Adipocyte (in vitro differentiated cells): ENCODE data around the gene LPIN1.

Experiments used
- DNase-seq: peaks from one replicate; pipeline ENCODE4 v3.0.0-alpha.2; 2015; ENCODE audit warnings: low read depth
- H3K27me3 ChIP-seq: replicated peaks from 2 replicates; pipeline ENCODE4 v1.7.0; 2013; ENCODE audit warnings: mild to moderate bottlenecking, low read length, moderate library complexity; ENCODE audit not compliant: control insufficient read depth, insufficient read depth
- H3K36me3 ChIP-seq: 2 replicates; pipeline ENCODE4 v1.7.0; 2013; ENCODE audit warnings: low read length, mild to moderate bottlenecking, moderate library complexity; ENCODE audit not compliant: control insufficient read depth, insufficient read depth, severe bottlenecking
- H3K4me1 ChIP-seq: 2 replicates; pipeline ENCODE4 v1.7.0; 2013; ENCODE audit warnings: mild to moderate bottlenecking, low read length, moderate library complexity; ENCODE audit not compliant: control insufficient read depth, insufficient read depth
- H3K4me3 ChIP-seq: 2 replicates; pipeline ENCODE4 v1.7.0; 2013; ENCODE audit warnings: mild to moderate bottlenecking, low read length, moderate library complexity
- H3K9ac ChIP-seq: 2 replicates; pipeline ENCODE4 v1.7.0; 2013; ENCODE audit warnings: mild to moderate bottlenecking, low read length, moderate library complexity
- H3K9me3 ChIP-seq: 2 replicates; pipeline ENCODE4 v1.7.0; 2013; ENCODE audit warnings: mild to moderate bottlenecking, low read length, moderate library complexity; ENCODE audit not compliant: control insufficient read depth

Gene LPIN1

DNA sequence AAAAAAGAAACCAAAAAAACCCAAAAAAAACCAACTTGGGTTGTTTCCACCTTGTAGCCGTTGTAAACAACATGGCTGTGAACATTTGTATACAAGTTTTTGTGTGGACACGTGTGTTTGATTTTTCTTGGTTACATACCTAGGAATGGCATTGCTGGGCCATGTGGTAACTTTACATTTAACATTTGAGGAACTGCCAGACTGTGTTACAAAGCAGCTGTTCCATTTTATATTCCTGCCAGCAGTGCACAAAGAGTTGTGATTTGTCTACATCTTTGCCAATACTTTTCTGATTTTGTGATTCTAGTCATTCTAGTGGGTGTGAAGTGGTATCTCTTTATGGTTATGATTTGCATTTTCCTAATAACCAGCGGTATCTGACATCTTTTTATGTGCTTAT lies 22.5 kb downstream of the LPIN1 start:
- H3K4me3 ChIP-seq, result no peak overlapping the region
- no peak overlapping the region for H3K9ac ChIP-seq
- no peaks in the 10 kb centered on the region for H3K27me3 ChIP-seq
- DNase-seq, result peak; percentile 45
- H3K4me1 ChIP-seq, result peaks cover 20% of the 10 kb centered on the region
- H3K36me3 ChIP-seq, result peaks cover 94% of the 10 kb centered on the region
- no peaks in the 10 kb centered on the region for H3K9me3 ChIP-seq

DNA sequence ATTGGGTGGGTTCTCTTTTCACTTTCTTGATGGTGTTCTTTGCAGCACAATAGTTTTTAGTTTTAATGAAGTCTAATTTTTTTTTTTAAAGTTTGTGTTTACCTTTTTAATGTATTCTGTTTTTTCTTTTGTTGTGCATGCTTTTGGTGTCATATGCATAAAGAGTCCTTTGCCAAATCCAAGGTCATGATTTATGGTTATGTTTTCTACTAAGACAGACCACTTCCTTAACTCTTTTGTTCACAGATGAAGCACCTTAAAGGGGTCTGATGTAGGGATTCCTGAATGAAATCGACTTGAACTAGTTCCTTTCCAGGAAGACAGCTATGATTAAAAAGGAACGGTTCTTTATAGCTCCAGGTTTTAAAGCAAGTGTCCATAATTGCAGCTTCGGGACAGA lies 23.1 kb downstream of the LPIN1 start:
- Histone ChIP-seq H3K9ac (no peak overlapping the region), H3K4me1 (peaks cover 20% of the 10 kb centered on the region), H3K9me3 (no peaks in the 10 kb centered on the region), H3K36me3 (peaks cover 99% of the 10 kb centered on the region), H3K4me3 (no peak overlapping the region), H3K27me3 (no peaks in the 10 kb centered on the region)
- no peak for DNase-seq

DNA sequence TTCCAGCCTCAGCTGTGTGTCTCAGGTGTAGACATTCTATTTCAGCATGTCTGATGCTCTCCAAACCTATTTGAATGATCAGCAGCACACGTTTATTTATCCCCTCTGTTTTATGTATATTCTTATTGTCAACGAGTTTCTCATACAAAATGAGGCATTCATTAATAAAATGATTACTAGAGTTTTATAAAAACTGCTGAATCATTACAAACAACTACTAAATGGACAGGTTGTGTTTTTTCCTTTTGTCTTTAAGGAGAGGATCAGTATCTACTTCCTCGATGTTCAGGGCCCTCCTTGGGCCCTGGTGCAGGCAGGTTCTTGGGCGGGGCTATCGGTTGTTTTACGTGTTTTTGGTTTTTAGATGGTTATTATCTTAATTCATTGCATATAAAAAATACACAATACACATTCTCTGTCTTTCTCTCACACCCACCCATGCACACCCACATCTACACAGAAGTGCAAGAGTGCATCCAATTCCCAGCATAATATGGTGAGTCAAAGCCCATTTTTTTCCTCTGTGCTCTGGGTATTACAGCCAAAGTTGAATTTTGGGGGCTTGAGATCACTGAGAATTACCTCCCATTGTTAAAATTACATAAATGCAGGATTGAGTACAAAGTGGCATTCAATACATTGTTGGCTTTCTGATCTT lies 24.2 kb downstream of the LPIN1 start:
- no peak for DNase-seq
- Histone ChIP-seq H3K27me3 (no peaks in the 10 kb centered on the region), H3K4me1 (peaks cover 27% of the 10 kb centered on the region), H3K36me3 (peaks cover 100% of the 10 kb centered on the region), H3K9ac (no peak overlapping the region), H3K4me3 (no peak overlapping the region), H3K9me3 (no peaks in the 10 kb centered on the region)

DNA sequence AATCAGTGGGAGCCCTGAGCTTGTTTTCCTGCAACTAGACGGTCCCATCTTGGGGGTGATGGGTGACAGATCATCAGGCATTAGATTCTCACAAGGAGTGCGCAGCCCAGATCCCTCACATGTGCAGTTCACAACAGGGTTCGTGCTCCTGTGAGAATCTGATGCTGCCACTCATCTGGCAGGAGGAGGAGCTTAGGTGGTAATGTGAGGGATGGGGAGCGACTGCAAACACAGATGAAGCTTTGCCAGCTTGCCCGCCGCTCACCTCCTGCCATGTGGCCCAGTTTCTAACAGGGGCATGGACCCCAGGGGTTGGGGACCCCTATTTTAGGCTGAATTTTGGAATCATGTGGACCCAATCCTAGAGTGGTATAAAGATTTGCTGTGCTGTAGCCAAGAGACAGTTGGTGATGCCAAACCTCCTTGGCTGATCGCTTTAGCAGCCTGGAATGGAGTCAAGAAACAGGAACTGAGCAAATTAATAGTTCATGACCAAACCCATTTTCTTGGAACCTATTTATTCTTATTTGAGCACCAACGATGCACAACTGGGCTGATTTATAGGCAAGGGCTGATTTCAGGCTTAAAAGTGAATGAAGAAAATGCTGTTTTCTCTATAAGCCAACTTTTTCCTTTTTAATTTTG lies 25.7 kb downstream of the LPIN1 start:
- Histone ChIP-seq H3K27me3 (no peaks in the 10 kb centered on the region), H3K36me3 (peaks cover 98% of the 10 kb centered on the region), H3K4me3 (no peak overlapping the region), H3K9me3 (no peaks in the 10 kb centered on the region), H3K9ac (no peak overlapping the region), H3K4me1 (peaks cover 27% of the 10 kb centered on the region)
- DNase-seq, result no peak

DNA sequence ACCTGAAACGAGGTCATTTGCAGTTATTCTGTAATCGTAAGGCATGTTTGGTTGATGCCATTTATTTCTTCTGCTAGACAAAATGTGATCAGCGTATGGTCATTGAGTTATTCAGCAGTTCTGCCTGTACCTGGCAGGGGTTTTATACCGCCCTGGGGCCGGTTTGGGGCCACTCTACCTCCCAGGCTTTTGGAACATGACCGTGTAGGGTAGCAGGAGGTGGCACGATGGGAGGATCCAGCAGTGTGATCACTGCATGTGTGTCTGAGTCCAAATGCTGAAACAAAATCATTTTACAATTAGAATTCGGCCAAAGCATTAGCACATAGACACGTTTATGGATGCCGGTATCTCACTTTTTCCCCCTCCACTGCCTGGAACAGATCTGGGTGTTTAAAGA lies 26.7 kb downstream of the LPIN1 start:
- no peaks in the 10 kb centered on the region for H3K9me3 ChIP-seq
- peaks cover 27% of the 10 kb centered on the region for H3K4me1 ChIP-seq
- no peak overlapping the region for H3K9ac ChIP-seq
- H3K4me3 ChIP-seq, result no peak overlapping the region
- H3K36me3 ChIP-seq, result peaks cover 98% of the 10 kb centered on the region
- H3K27me3 ChIP-seq, result no peaks in the 10 kb centered on the region
- DNase-seq, result no peak

DNA sequence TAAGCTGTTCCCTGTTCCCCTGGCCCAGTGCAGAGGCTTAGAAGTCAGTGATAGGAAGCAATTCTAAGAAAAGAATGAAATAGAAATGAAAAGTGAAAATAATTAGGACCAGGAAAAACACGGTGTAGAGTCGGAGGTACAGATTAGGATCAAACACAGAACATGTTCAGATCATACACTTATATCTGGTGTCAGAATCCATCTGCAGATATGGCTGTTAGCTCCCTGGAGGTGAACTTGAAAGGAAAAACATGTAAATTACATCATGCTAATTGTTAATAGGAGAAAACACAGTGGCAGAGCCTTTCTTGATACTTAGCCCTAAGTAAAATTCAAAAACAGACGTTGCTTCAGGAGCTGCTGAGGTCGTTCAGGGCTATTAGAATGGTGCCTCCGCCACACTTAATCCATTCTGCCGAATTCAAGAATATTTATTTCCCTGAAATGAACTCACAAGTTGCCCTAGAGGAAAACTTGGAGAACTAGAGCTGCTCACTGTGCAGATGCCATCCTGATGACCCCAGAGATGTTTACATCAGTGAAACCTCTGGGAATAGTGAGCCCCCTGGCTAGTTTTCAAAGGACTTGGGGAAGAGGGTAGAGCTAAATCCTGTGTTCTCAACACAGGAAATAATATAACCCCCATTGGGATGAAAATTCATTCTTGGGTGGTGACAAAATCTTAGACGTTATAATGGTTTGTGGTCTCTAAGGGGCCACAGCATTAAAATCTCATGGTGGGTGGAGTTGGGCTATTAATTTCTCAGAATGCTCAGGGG lies 27.5 kb downstream of the LPIN1 start:
- H3K9ac ChIP-seq, result no peak overlapping the region
- peaks cover 33% of the 10 kb centered on the region for H3K4me1 ChIP-seq
- H3K9me3 ChIP-seq, result no peaks in the 10 kb centered on the region
- H3K27me3 ChIP-seq, result no peaks in the 10 kb centered on the region
- no peak for DNase-seq
- H3K4me3 ChIP-seq, result no peak overlapping the region
- H3K36me3 ChIP-seq, result peaks cover 97% of the 10 kb centered on the region

DNA sequence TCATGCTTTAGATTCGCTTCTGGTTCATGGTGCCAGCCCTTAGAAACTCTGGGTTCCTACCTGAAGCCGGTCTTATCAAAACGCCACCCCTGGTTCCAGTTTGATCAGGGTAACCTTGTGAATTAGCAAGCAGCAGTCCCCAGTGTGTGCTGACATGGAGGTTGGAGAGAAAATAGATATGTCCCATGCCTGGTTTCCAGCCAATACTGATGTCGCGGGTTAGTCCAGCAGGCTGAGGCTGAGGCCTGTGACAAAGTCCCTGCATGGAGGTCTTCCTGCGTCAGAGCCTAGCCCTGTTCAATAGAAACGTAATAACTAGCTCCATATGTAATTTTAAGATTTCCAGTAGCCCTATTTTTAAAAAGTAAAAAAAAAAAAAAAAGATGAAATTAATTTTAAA lies 28.2 kb downstream of the LPIN1 start:
- DNase-seq, result no peak
- no peak overlapping the region for H3K4me3 ChIP-seq
- no peaks in the 10 kb centered on the region for H3K9me3 ChIP-seq
- H3K27me3 ChIP-seq, result no peaks in the 10 kb centered on the region
- H3K36me3 ChIP-seq, result peaks cover 94% of the 10 kb centered on the region
- H3K4me1 ChIP-seq, result peaks cover 35% of the 10 kb centered on the region
- no peak overlapping the region for H3K9ac ChIP-seq

DNA sequence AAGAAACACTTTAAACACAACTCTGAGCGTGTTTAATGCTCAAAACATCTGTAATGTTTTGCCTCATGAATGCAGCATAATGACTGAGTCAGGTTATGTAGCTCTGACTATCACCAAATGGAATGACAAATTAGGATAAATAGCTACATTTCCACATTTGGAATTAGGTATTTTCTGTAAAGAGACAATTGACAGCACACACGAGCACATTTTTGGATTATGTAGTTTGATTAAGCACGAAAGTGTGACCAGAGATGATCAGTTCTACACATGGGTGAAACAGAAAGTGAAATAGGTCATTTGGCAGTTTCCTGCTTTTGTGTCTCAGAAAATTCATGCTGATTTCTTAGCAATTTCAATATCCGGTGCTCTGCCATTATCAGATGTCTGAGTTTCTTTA lies 29.0 kb downstream of the LPIN1 start:
- Histone ChIP-seq H3K36me3 (peaks cover 94% of the 10 kb centered on the region), H3K4me1 (peaks cover 35% of the 10 kb centered on the region), H3K9me3 (no peaks in the 10 kb centered on the region), H3K27me3 (no peaks in the 10 kb centered on the region), H3K4me3 (peak overlapping the region; percentile 46), H3K9ac (peak overlapping the region; percentile 51)
- peak; percentile 62 for DNase-seq

DNA sequence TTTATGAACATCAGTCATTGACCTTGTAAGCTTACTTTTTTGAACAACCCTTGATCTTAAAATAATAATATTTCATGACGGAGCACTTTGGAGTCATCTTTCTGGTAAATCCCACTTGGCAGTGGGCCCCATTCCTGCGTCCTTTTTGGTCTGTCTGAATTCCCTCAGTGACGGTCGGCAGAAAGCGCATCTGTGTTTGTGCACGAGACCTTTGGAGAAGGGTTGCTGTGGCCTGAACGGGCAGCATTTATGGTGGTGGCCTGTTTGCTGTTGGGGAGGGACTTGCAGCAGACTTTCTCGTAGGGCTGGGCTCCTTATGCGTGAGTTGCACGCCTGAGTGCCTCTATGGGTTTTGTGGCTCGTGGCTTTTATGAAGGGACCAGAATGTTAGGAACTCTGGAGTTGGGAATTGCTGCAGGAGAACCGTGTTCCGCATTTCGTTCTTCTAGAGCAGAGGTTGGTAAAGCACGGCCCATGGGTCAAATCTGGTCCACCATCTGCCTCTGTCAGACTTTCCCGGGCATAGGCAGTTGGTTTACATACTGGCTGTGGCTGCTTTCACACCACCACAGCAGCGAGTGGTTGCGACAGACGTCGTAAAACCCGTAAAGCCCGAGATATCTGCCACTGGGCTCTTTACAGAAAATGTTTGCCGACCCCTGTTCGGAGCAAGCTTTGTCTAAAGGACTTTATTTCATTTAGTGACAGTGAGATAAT lies 30.8 kb downstream of the LPIN1 start:
- Histone ChIP-seq H3K36me3 (peaks cover 94% of the 10 kb centered on the region), H3K9me3 (no peaks in the 10 kb centered on the region), H3K27me3 (no peaks in the 10 kb centered on the region), H3K4me1 (peaks cover 31% of the 10 kb centered on the region), H3K9ac (no peak overlapping the region), H3K4me3 (no peak overlapping the region)
- DNase-seq, result no peak

DNA sequence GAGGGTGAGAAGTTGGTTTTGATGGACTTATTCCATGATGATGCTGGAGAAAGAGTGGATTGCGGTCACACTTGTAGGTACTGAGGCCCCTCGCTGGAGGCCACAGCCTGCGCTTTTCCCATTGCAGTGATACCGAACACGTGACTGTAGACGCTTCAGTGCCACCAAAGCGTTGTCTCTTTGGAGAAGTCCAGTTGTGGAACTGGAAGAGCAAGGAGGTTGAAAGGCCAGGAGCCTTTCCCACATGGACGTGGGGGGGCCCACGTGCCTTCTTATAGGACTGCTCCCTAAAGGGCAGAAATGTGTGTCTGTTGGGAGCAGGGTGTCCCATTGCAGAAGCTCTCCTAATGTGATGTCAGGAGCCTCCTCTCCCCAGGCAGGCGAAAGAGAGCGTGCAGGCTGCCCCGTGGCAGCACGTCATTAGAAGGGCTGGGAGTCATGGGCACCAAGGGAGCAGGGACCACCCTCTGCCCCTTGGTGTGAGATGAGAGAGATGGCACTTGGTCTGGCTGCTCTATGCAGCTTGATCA lies 31.5 kb downstream of the LPIN1 start:
- H3K4me3 ChIP-seq, result no peak overlapping the region
- H3K9ac ChIP-seq, result no peak overlapping the region
- no peak for DNase-seq
- no peaks in the 10 kb centered on the region for H3K9me3 ChIP-seq
- H3K4me1 ChIP-seq, result peaks cover 27% of the 10 kb centered on the region
- H3K27me3 ChIP-seq, result no peaks in the 10 kb centered on the region
- peaks cover 94% of the 10 kb centered on the region for H3K36me3 ChIP-seq

DNA sequence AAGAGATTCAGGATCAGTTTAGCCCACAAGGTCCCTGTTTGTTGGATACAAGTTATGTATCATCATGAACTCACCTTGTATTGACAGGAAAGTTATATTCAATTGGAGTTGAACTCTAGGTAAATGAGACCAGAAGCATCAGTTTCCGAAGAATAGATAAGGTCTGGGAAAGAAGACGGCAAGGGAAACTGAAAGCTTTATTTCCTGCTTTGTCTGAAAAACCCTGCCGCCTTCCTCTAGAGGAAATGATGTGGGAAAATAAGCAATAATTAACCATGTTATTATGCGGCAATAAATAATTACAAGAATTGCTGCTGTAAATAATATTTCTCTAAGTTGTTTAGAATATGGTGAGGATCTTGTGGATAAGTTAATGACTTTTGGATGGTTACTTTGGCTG lies 32.0 kb downstream of the LPIN1 start:
- no peak for DNase-seq
- H3K9me3 ChIP-seq, result no peaks in the 10 kb centered on the region
- no peaks in the 10 kb centered on the region for H3K27me3 ChIP-seq
- H3K4me1 ChIP-seq, result peaks cover 27% of the 10 kb centered on the region
- peak overlapping the region; percentile 52 for H3K9ac ChIP-seq
- no peak overlapping the region for H3K4me3 ChIP-seq
- peaks cover 94% of the 10 kb centered on the region for H3K36me3 ChIP-seq
